ENCODE data around the gene PDE6C. TPM values are rescaled to one million over a fixed set of nuclear protein-coding genes. Genes with fewer than 3 reads are reported as not detected.
A peak's percentile ranks its signal among the peaks of the same experiment; 100 is the strongest.

The PDE6C gene
- total RNA-seq, 4 donors from 2014 or later, result not detected

DNA sequence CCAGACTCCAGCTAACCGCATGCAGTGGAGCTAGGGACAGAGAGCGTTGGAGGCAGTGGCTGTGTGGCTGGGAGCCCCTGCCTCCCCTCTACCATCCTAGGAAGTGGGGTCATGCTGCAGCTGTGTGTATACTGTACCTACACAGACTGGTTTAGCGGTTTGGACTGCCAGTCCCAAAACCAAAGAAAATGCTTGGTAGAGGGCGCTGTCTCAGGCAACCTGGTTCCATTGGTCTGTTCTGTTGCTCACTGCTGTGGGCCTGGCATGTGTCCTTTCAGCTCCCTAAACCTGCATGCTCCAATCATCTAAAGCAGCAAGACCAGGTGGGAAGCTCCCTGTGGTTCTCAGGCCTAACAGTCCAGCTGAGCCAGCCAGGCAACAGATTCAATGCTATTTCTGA is 15.8 kb upstream of the PDE6C start:
- intact Hi-C loops (cut with DNase I; ENCODE audit: low total_unique reads), result no loop called here
- TF ChIP-seq, protein P1, sequence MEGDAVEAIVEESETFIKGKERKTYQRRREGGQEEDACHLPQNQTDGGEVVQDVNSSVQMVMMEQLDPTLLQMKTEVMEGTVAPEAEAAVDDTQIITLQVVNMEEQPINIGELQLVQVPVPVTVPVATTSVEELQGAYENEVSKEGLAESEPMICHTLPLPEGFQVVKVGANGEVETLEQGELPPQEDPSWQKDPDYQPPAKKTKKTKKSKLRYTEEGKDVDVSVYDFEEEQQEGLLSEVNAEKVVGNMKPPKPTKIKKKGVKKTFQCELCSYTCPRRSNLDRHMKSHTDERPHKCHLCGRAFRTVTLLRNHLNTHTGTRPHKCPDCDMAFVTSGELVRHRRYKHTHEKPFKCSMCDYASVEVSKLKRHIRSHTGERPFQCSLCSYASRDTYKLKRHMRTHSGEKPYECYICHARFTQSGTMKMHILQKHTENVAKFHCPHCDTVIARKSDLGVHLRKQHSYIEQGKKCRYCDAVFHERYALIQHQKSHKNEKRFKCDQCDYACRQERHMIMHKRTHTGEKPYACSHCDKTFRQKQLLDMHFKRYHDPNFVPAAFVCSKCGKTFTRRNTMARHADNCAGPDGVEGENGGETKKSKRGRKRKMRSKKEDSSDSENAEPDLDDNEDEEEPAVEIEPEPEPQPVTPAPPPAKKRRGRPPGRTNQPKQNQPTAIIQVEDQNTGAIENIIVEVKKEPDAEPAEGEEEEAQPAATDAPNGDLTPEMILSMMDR (IDR thresholded peaks at IDR 0.05), result no peak
- no peak for TF ChIP-seq POLR2A (IDR thresholded peaks at IDR 0.05)
- DNase-seq (ENCODE audit: low spot score in 2 of 2), result peak in 1 of 2 donors; percentile 68
- 85 to 100% methylated on average over 4 of the region's 4 CpGs for WGBS, 2 donors
- no peak overlapping the region for H3K4me3 ChIP-seq (ENCODE audit: low read depth, poor library complexity, severe bottlenecking)

DNA sequence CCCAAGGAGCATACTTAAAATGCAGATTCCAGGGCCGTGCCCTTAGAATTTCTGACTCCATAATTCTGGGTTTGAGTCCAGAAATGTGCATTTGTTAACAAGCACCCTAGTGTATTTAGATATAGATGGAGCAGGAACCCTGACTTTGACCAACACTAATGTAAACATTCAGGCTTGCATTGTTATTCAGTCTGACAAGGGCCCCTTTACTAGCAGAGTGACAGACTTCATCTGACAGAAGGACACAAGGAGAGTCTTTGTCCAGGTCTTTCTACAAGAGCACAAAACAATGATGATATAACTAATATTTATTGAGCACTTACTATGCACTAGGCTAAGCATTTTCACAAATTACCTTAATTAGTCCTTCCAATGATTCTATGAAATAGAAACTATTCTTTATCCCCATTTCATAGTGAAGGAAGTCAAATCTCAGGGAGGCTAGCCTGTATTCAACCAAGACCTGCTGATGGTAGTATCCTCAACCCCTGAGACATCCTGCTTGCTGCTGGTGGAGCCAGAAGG is 15.2 kb upstream of the PDE6C start:
- DNase-seq (ENCODE audit: low spot score in 2 of 2), result peak in 1 of 2 donors; percentile 14
- intact Hi-C loops (cut with DNase I; ENCODE audit: low total_unique reads), result no loop called here
- WGBS, 2 donors, result 88 to 94% methylated on average over 1 of the region's 1 CpG
- TF ChIP-seq, protein P1 (IDR thresholded peaks at IDR 0.05), result no peak
- no peak for TF ChIP-seq POLR2A (IDR thresholded peaks at IDR 0.05)
- no peak overlapping the region for H3K4me3 ChIP-seq (ENCODE audit: low read depth, poor library complexity, severe bottlenecking)

DNA sequence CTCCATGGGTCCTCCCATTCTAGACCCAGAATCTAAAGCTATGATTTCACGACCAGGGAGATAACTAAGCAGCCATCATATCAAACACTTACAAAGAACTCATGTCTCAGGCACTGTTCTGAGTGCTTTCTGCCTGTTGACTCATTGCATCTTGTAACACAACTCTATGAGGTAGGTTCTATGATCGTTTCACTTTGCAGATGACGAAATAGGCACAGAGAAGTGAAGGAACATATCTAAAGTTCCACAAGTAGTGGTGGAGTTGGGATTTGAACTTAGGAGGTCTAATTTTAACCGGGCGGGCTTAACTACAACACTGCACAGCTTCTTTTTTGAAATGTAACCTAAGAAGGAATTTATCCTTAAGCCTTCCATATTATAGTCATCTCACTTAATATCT is 14.2 kb upstream of the PDE6C start:
- WGBS, 2 donors, result 89 to 90% methylated on average over 5 of the region's 5 CpGs
- no peak for TF ChIP-seq POLR2A (IDR thresholded peaks at IDR 0.05)
- TF ChIP-seq, protein P1 (IDR thresholded peaks at IDR 0.05), result no peak
- no peak overlapping the region for H3K4me3 ChIP-seq (ENCODE audit: low read depth, poor library complexity, severe bottlenecking)
- no peak for DNase-seq (ENCODE audit: low spot score in 2 of 2)
- intact Hi-C loops (cut with DNase I; ENCODE audit: low total_unique reads), result no loop called here

DNA sequence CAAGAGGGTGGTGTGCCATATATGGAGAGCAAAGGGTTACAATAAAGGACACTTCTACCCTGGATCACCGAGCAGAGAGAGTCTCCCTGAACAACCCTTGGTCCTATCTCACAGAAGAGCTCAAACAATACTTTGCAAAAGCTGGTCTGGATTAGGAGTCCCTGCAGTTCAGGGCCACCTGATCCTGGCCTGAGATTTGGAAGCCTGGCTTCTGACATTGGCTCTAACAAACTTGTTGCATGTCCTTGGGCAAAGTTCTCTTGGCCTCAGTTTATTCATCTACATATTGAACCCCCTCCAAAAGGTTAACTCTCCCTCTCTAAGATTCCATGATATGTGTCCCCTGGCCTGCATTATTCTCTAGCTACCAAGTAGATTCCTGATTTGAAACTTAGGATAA is 13.0 kb upstream of the PDE6C start:
- WGBS, 2 donors, result 48 to 61% methylated on average over 1 of the region's 1 CpG
- no peak for DNase-seq (ENCODE audit: low spot score in 2 of 2)
- intact Hi-C loops (cut with DNase I; ENCODE audit: low total_unique reads), result no loop called here
- no peak overlapping the region for H3K4me3 ChIP-seq (ENCODE audit: low read depth, poor library complexity, severe bottlenecking)
- TF ChIP-seq POLR2A (IDR thresholded peaks at IDR 0.05), result no peak
- TF ChIP-seq, protein P1 (IDR thresholded peaks at IDR 0.05), result no peak

DNA sequence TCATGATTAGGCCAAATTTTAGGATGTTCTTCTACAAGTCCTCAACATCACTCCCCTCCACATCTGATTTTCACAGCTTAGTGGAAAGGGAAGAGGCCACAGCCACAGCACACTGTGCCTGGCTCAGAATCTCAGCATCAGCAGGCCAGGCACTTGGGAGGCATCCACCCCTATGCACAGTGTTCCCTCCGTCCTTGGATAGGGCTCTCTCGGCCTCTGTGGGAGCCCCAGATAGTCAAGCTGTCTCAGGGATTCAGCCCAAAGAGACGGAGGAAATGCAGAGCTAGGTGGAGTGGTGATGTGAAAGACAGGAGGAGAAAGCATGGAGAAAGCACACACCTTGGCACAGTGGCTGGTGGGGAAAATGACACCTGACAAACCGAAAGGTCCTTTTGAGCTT is 12.6 kb upstream of the PDE6C start:
- peak in 1 of 2 donors; percentile 48 for DNase-seq (ENCODE audit: low spot score in 2 of 2)

More for the DNA sequence above, 12.6 kb upstream of the PDE6C start:
- intact Hi-C loops (cut with DNase I; ENCODE audit: low total_unique reads), result no loop called here
- 87 to 92% methylated on average over 4 of the region's 4 CpGs for WGBS, 2 donors
- TF ChIP-seq, protein P1 (IDR thresholded peaks at IDR 0.05), result no peak
- TF ChIP-seq POLR2A (IDR thresholded peaks at IDR 0.05), result no peak
- no peak overlapping the region for H3K4me3 ChIP-seq (ENCODE audit: low read depth, poor library complexity, severe bottlenecking)

All from lower leg skin (tissue), 4 donors.